Lung (tissue), 12 donors: Measurements from ENCODE around the gene OLFML2A. TPM values are rescaled to one million over a fixed set of nuclear protein-coding genes. Genes with fewer than 3 reads are reported as not detected.

Experiments
- ATAC-seq: fragments of 200-7000 bp; cut with Tn5 transposase; one replicate; pipeline ENCODE4 v1.9.1; 2020; ENCODE audit warnings: moderate number of reproducible peaks; ENCODE audit not compliant: insufficient read depth, low FRiP score
- DNase-seq, 3 donors: peaks; one replicate each; pipeline ENCODE4 v3.0.0-alpha.2; 2013 to 2017
- H3K27ac ChIP-seq, 2 donors: one replicate each; pipeline ENCODE4 v1.5.1; 2013; ENCODE audit warnings: mild to moderate bottlenecking in 2 of 2, moderate library complexity in 2 of 2, control low read depth in 1 of 2, inconsistent platforms in 1 of 2, low read depth in 1 of 2, low read length in 1 of 2
- H3K27me3 ChIP-seq, 3 donors: one replicate each; pipeline ENCODE4 v1.5.1; 2013; ENCODE audit warnings: low read length in 2 of 3; ENCODE audit not compliant: control insufficient read depth in 3 of 3, insufficient read depth in 3 of 3
- H3K36me3 ChIP-seq, 4 donors: one replicate each; pipeline ENCODE4 v1.5.1; 2013; ENCODE audit warnings: low read length in 4 of 4, mild to moderate bottlenecking in 1 of 4, moderate library complexity in 1 of 4; ENCODE audit not compliant: control insufficient read depth in 4 of 4, insufficient read depth in 4 of 4
- H3K4me1 ChIP-seq, 5 donors: one replicate each; pipeline ENCODE4 v1.5.1; 2013; ENCODE audit warnings: low read length in 5 of 5, mild to moderate bottlenecking in 2 of 5, moderate library complexity in 1 of 5; ENCODE audit not compliant: control insufficient read depth in 5 of 5, insufficient read depth in 5 of 5
- H3K4me3 ChIP-seq: one replicate; pipeline ENCODE4 v1.5.1; 2013; ENCODE audit warnings: mild to moderate bottlenecking, control low read depth, moderate library complexity
- H3K9ac ChIP-seq, 2 donors: one replicate each; pipeline ENCODE4 v1.5.1; 2013; ENCODE audit warnings: low read length in 2 of 2, control low read depth in 1 of 2; ENCODE audit not compliant: insufficient read depth in 1 of 2
- H3K9me3 ChIP-seq, 4 donors: one replicate each; pipeline ENCODE4 v1.5.1; 2013; ENCODE audit warnings: low read length in 3 of 4, mild to moderate bottlenecking in 1 of 4, moderate library complexity in 1 of 4; ENCODE audit not compliant: control insufficient read depth in 4 of 4, insufficient read depth in 3 of 4
- CTCF ChIP-seq: IDR thresholded peaks from 2 replicates; pipeline ENCODE4 v1.5.1; 2012; ENCODE audit warnings: mild to moderate bottlenecking; ENCODE audit errors: control extremely low read depth, extremely low read depth
- WGBS, 2 donors: extraction: QIAGEN DNeasy Blood & Tissue Kit; methylation state at CpG; one replicate each; pipeline ENCODE4 v1.1.7; 2013; 5-methylcytosine and 5-hydroxymethylcytosine counted together
- polyA plus RNA-seq, 2 donors: library from polyadenylated mRNA; stranded (reverse); fragments of 200-250 nt; gene quantifications; one replicate each; pipeline ENCODE4 v1.2.1, GENCODE V29; 2013
- total RNA-seq, 2 donors: library from RNA; depleted of rRNA in 1 of 2; stranded (reverse); fragments of >200 nt in 1 of 2; gene quantifications; one replicate each; pipeline ENCODE4 v1.2.1, GENCODE V29; 2014 to 2021
- donor health status: control.
- donor health status: control.
- donor health status: Bipolar disorder and iron deficiency.
- donor health status: healthy.
- donor health status: DM: yes; HTN: yes; CAD: no.

OLFML2A gene
- total and polyA plus RNA-seq, 4 donors = 2.0 to 56.7 (median 7.5) TPM

- H3K27me3 ChIP-seq = peaks cover 0 to 25% (median 18%) of the 10 kb centered on the region in 3 donors
- peaks cover 0 to 18% (median 10%) of the 10 kb centered on the region in 5 donors for H3K4me1 ChIP-seq
- no peak overlapping the region for H3K4me3 ChIP-seq
- no peak for DNase-seq
- WGBS, 2 donors = 83 to 88% methylated on average over 3 of the region's 3 CpGs
- no peak for ATAC-seq
- H3K36me3 ChIP-seq = no peaks in the 10 kb centered on the region
- no peak for TF ChIP-seq CTCF
- no peak overlapping the region for H3K9ac ChIP-seq
- H3K27ac ChIP-seq = no peak overlapping the region
- no peaks in the 10 kb centered on the region for H3K9me3 ChIP-seq
Observed at GRCh38 chr9:124761710-124762109, 15.2 kb upstream of the OLFML2A start.

GRCh38 chr9:124762633-124763032 lies 14.3 kb upstream of the OLFML2A start:
- DNase-seq (no peak), ATAC-seq (no peak)
- 84 to 90% methylated on average over 3 of the region's 3 CpGs for WGBS, 2 donors
- Histone ChIP-seq H3K4me1 (peaks cover 0 to 13% (median 8%) of the 10 kb centered on the region in 5 donors), H3K9ac (no peak overlapping the region), H3K9me3 (no peaks in the 10 kb centered on the region), H3K27me3 (peaks cover 0 to 31% (median 25%) of the 10 kb centered on the region in 3 donors), H3K4me3 (no peak overlapping the region), H3K36me3 (no peaks in the 10 kb centered on the region), H3K27ac (no peak overlapping the region)
- no peak for TF ChIP-seq CTCF

- peaks cover 0 to 7% (median 0%) of the 10 kb centered on the region in 5 donors for H3K4me1 ChIP-seq
- no peak for ATAC-seq
- no peak overlapping the region for H3K4me3 ChIP-seq
- H3K27me3 ChIP-seq = peaks cover 0 to 53% (median 44%) of the 10 kb centered on the region in 3 donors
- H3K36me3 ChIP-seq = no peaks in the 10 kb centered on the region
- TF ChIP-seq CTCF = no peak
- peak in 2 of 3 donors; percentile 34 to 43 for DNase-seq
- no peak overlapping the region for H3K27ac ChIP-seq
- no peaks in the 10 kb centered on the region for H3K9me3 ChIP-seq
- 42 to 56% methylated on average over 6 of the region's 6 CpGs for WGBS, 2 donors
- no peak overlapping the region for H3K9ac ChIP-seq
Observed at GRCh38 chr9:124764774-124765438, 12.0 kb upstream of the OLFML2A start.
